Heart left ventricle (tissue), 16 donors: ENCODE measurements around the gene NIPAL4. TPM values are rescaled to one million over a fixed set of nuclear protein-coding genes. Genes with fewer than 3 reads are reported as not detected.

Source experiments
- ATAC-seq, 4 donors: fragments of 200-7000 bp; cut with Tn5 transposase; one replicate each; pipeline ENCODE4 v1.9.1; 2020 to 2022; ENCODE audit warnings: moderate library complexity in 4 of 4, mild to moderate bottlenecking in 3 of 4, moderate number of reproducible peaks in 1 of 4
- DNase-seq, 5 donors: peaks; one replicate each; pipeline ENCODE4 v3.0.0-alpha.2; 2020
- H3K27ac ChIP-seq, 12 donors: fragments of 200-600 bp; sonication (generic) in 4 of 12; one replicate each; pipeline versions ENCODE4 v1.5.0 to v1.8.0; 2016 to 2022; ENCODE audit warnings: mild to moderate bottlenecking in 2 of 12
- H3K27me3 ChIP-seq, 9 donors: fragments of 200-600 bp; sonication (generic) in 2 of 9; one replicate each; pipeline versions ENCODE4 v1.5.1 to v1.8.0; 2016 to 2022; ENCODE audit warnings: mild to moderate bottlenecking in 3 of 9
- H3K36me3 ChIP-seq, 9 donors: fragments of 200-600 bp; sonication (generic) in 2 of 9; one replicate each; pipeline versions ENCODE4 v1.5.0 to v1.8.0; 2018 to 2022; ENCODE audit warnings: mild to moderate bottlenecking in 2 of 9
- H3K4me1 ChIP-seq, 12 donors: fragments of 200-600 bp; sonication (generic) in 4 of 12; one replicate each; pipeline versions ENCODE4 v1.5.0 to v1.8.0; 2016 to 2022; ENCODE audit warnings: mild to moderate bottlenecking in 3 of 12
- H3K4me3 ChIP-seq, 12 donors: fragments of 200-600 bp; sonication (generic) in 4 of 12; one replicate each; pipeline versions ENCODE4 v1.5.0 to v1.8.0; 2017 to 2022; ENCODE audit warnings: mild to moderate bottlenecking in 9 of 12, moderate library complexity in 4 of 12
- H3K9me3 ChIP-seq, 12 donors: fragments of 200-600 bp; sonication (generic) in 4 of 12; one replicate each; pipeline versions ENCODE4 v1.5.0 to v1.8.0; 2016 to 2022; ENCODE audit warnings: mild to moderate bottlenecking in 1 of 12
- CTCF ChIP-seq, 12 donors: fragments of 200-600 bp; sonication (generic) in 4 of 12; IDR thresholded peaks; one replicate each; pipeline versions ENCODE4 v1.5.0 to v1.8.0; 2018 to 2022; ENCODE audit warnings: antibody characterized with exemption in 12 of 12, mild to moderate bottlenecking in 5 of 12
- POLR2A ChIP-seq, 2 donors: fragments of 450-650 bp; IDR thresholded peaks; one replicate each; pipeline ENCODE4 v1.6.1; 2017; ENCODE audit warnings: antibody characterized with exemption in 2 of 2, mild to moderate bottlenecking in 2 of 2, moderate library complexity in 2 of 2
- WGBS, 4 donors: extraction: QIAGEN DNeasy Blood & Tissue Kit in 2 of 4; methylation state at CpG; one replicate each; pipeline versions ENCODE4 v1.1.5 to v1.1.7; 2013 to 2018; 5-methylcytosine and 5-hydroxymethylcytosine counted together
- intact Hi-C, 10 donors: fragments of 100-400 bp; cut with DNase I; formaldehyde crosslinking; loops; one replicate each; pipeline versions ENCODE4 v1.11.1 to v1.14.2; 2022
- polyA plus RNA-seq, 2 donors: library from polyadenylated mRNA; stranded (reverse); fragments of 200-250 nt; gene quantifications; one replicate each; pipeline ENCODE4 v1.2.3, GENCODE V29; 2013
- total RNA-seq, 9 donors: library from RNA; depleted of rRNA in 2 of 9; stranded (reverse); fragments of >200 nt in 2 of 9; fragmentation: NEBNext Ultra II Directional in 3 of 9; extraction: Animal tissue kit (Norgen Biotek cat#: 25700) in 3 of 9; gene quantifications; one replicate each; pipeline versions ENCODE4 v1.1.0 to v1.2.4, GENCODE V29; 2016 to 2023
- donor health status: ischemic (EF 13 %, LVEDD 7.1; RV severe dilation, severe dysfunction).
- donor health status: healthy with polysubstance abuse.
- donor health status: DM: no; HTN: yes; CAD: no.
- donor health status: DM: no; HTN: no; CAD: no.
- donor health status: ischemic (EF 25% LVEDD 6.9; RV normal size, moderate dysfunction).
- donor health status: ischemic (EF 25% LVEDD 5.7; RV mildly dilated, moderate dysfunction).
- donor health status: healthy.
- donor health status: DM: yes; HTN: yes; CAD: no.
- donor health status: ischemic (EF 35%, LVEDD 5.7; RV mildly dilated, moderate dysfunction).
- donor health status: nonischemic (EF 11% LVEDD 7.7; RV severe dilation, severe dysfunction).
- donor health status: DM: yes; HTN: yes; CAD: no.
- donor health status: PGD.
- donor health status: ischemic (EF 29% LVEDD 5.4; RV normal size, mild dysfunction).
- donor health status: nonischemic (EF 23%, LVEDD 6.1; RV moderate dilation, normal function).

NIPAL4 gene
- total and polyA plus RNA-seq, 11 donors, result 0.07 to 0.68 (median 0.22) TPM; not detected in 7

GRCh38 chr5:157504053-157504452 lies 44.0 kb downstream of the NIPAL4 start:
- 83 to 92% (median 87%) methylated on average over 8 of the region's 8 CpGs for WGBS, 4 donors
- no peak overlapping the region for H3K4me3 ChIP-seq
- ATAC-seq, result no peak
- intact Hi-C loops, result loop anchor here in 1 of 10 donors (10.0 kb wide), 1 partner anchor 211 kb away; no protein-coding TSS in a partner anchor
- no peaks in the 10 kb centered on the region for H3K9me3 ChIP-seq
- H3K27me3 ChIP-seq, result no peaks in the 10 kb centered on the region
- DNase-seq, result no peak
- no peak for TF ChIP-seq CTCF (IDR thresholded peaks at IDR 0.05)
- TF ChIP-seq POLR2A (IDR thresholded peaks at IDR 0.05), result no peak
- no peak overlapping the region for H3K27ac ChIP-seq
- H3K4me1 ChIP-seq, result peaks cover 0 to 39% (median 9%) of the 10 kb centered on the region in 12 donors
- H3K36me3 ChIP-seq, result peaks cover 0 to 95% (median 58%) of the 10 kb centered on the region in 9 donors

GRCh38 chr5:157505496-157505895 lies 45.5 kb downstream of the NIPAL4 start:
- TF ChIP-seq POLR2A (IDR thresholded peaks at IDR 0.05), result no peak
- no peak for TF ChIP-seq CTCF (IDR thresholded peaks at IDR 0.05)
- H3K4me3 ChIP-seq, result no peak overlapping the region
- peaks cover 0 to 40% (median 10%) of the 10 kb centered on the region in 12 donors for H3K4me1 ChIP-seq
- H3K9me3 ChIP-seq, result no peaks in the 10 kb centered on the region
- ATAC-seq (no peak), DNase-seq (no peak)
- intact Hi-C loops, result loop anchor here in 2 of 10 donors (5.0 to 10.0 kb wide), 2 partner anchors 72 to 209 kb away; partner anchors contain the start of gene ADAM19 (in 1 of the 2)
- H3K36me3 ChIP-seq, result peaks cover 0 to 97% (median 55%) of the 10 kb centered on the region in 9 donors
- no peak overlapping the region for H3K27ac ChIP-seq
- WGBS, 4 donors, result 97 to 100% (median 98%) methylated on average over 4 to 6 of the region's 6 CpGs
- H3K27me3 ChIP-seq, result no peaks in the 10 kb centered on the region

GRCh38 chr5:157506066-157506590 lies 46.1 kb downstream of the NIPAL4 start:
- DNase-seq, result no peak
- H3K9me3 ChIP-seq, result no peaks in the 10 kb centered on the region
- intact Hi-C loops, result loop anchor here in 2 of 10 donors (5.0 to 10.0 kb wide), 2 partner anchors 71 to 209 kb away; partner anchors contain the start of gene ADAM19 (in 1 of the 2)
- H3K36me3 ChIP-seq, result peaks cover 0 to 95% (median 49%) of the 10 kb centered on the region in 9 donors
- no peak overlapping the region for H3K27ac ChIP-seq
- no peak overlapping the region for H3K4me3 ChIP-seq
- no peak for ATAC-seq
- TF ChIP-seq POLR2A (IDR thresholded peaks at IDR 0.05), result no peak
- TF ChIP-seq CTCF (IDR thresholded peaks at IDR 0.05), result no peak
- H3K27me3 ChIP-seq, result no peaks in the 10 kb centered on the region
- 79 to 81% (median 80%) methylated on average over 3 of the region's 3 CpGs for WGBS, 4 donors
- H3K4me1 ChIP-seq, result peaks cover 0 to 46% (median 15%) of the 10 kb centered on the region in 12 donors

GRCh38 chr5:157506981-157507780 lies 47.2 kb downstream of the NIPAL4 start:
- intact Hi-C loops, result loop anchor here in 2 of 10 donors (5.0 to 10.0 kb wide), 2 partner anchors 70 to 208 kb away; partner anchors contain the start of gene ADAM19 (in 1 of the 2)
- Histone ChIP-seq H3K36me3 (peaks cover 0 to 84% (median 41%) of the 10 kb centered on the region in 9 donors), H3K4me1 (peaks cover 0 to 52% (median 25%) of the 10 kb centered on the region in 12 donors), H3K4me3 (no peak overlapping the region), H3K27ac (peak overlapping the region in 1 of 12 donors; percentile 29), H3K27me3 (no peaks in the 10 kb centered on the region), H3K9me3 (no peaks in the 10 kb centered on the region)
- 43 to 54% (median 52%) methylated on average over 14 of the region's 14 CpGs for WGBS, 4 donors
- TF ChIP-seq CTCF (IDR thresholded peaks at IDR 0.05), result no peak
- no peak for TF ChIP-seq POLR2A (IDR thresholded peaks at IDR 0.05)
- ATAC-seq (peak in 2 of 4 donors; percentile 19 to 43), DNase-seq (peak in 1 of 5 donors; percentile 54)
